IMR-90 (cell line): ENCODE measurements around the gene ABI3.

Experiments used
- CEBPB ChIP-seq: IDR thresholded peaks from 2 replicates; pipeline ENCODE4 v1.6.1; 2012; ENCODE audit warnings: low read depth, low read length, improper control_type of control experiment
- CTCF ChIP-seq: conservative IDR thresholded peaks from 2 replicates; pipeline ENCODE4 v1.5.1; 2012; ENCODE audit warnings: mild to moderate bottlenecking, low read depth, low read length, improper control_type of control experiment
- POLR2A ChIP-seq: IDR thresholded peaks from 2 replicates; pipeline ENCODE4 v1.6.1; 2012; ENCODE audit warnings: mild to moderate bottlenecking, low read depth, low read length

- TF ChIP-seq CEBPB (no peak), CTCF (no peak), POLR2A (no peak)
Observed at GRCh38 chr17:49216953-49217650, 6.6 kb downstream of the ABI3 start.
